Neural cell (in vitro differentiated cells): Measurements from ENCODE around the gene EYA3.

Experiments
- EP300 ChIP-seq: fragments of 450-650 bp; conservative IDR thresholded peaks from 2 replicates; pipeline ENCODE4 v1.6.1; 2014; ENCODE audit warnings: antibody characterized with exemption, mild to moderate bottlenecking, moderate library complexity; ENCODE audit not compliant: poor library complexity, severe bottlenecking
- EZH2 ChIP-seq: fragments of 200-600, 300-800 bp; shearing (Covaris generic), sonication (generic); IDR thresholded peaks from 2 replicates; pipeline ENCODE4 v1.6.1; 2014; ENCODE audit warnings: antibody characterized with exemption, low read length, borderline replicate concordance, mild to moderate bottlenecking; ENCODE audit not compliant: insufficient read depth, poor library complexity, severe bottlenecking
- MXI1 ChIP-seq: fragments of 450-650 bp; conservative IDR thresholded peaks from 2 replicates; pipeline ENCODE4 v1.6.1; 2014; ENCODE audit warnings: antibody characterized with exemption, mild to moderate bottlenecking; ENCODE audit not compliant: poor library complexity, severe bottlenecking
- POLR2AphosphoS5 ChIP-seq: IDR thresholded peaks from 2 replicates; pipeline ENCODE4 v1.6.1; 2012
- RAD21 ChIP-seq: fragments of 450-650 bp; conservative IDR thresholded peaks from 2 replicates; pipeline ENCODE4 v1.6.1; 2014; ENCODE audit warnings: antibody characterized with exemption, mild to moderate bottlenecking, moderate library complexity
- TF ChIP-seq, protein P1 (sequence below): fragments of 450-650 bp; IDR thresholded peaks from 2 replicates; pipeline ENCODE4 v1.5.1; 2014; ENCODE audit warnings: antibody characterized with exemption, mild to moderate bottlenecking, moderate library complexity; ENCODE audit not compliant: poor library complexity, severe bottlenecking
- TF ChIP-seq, protein P2 (sequence below): IDR thresholded peaks from 2 replicates; pipeline ENCODE4 v1.6.1; 2012; ENCODE audit warnings: borderline replicate concordance

DNA sequence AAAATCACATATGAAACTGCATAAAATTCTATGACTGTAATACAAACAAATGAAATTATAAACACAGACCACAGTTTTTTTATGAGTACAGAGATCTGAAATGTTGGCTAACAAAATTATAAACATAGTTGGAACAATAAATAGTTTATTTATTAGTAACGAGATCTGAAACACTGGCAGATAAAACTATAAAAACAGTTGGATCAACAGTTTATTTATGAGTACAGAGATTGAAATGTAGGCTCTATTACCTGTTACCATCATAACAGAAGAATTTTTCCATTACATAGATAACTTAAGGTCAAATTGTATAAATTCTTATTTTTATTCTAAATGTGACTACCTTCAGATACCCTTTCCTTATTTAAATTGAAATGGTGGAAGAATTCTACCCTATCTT, 14.5 kb downstream of the EYA3 start:
- TF ChIP-seq, protein P1, sequence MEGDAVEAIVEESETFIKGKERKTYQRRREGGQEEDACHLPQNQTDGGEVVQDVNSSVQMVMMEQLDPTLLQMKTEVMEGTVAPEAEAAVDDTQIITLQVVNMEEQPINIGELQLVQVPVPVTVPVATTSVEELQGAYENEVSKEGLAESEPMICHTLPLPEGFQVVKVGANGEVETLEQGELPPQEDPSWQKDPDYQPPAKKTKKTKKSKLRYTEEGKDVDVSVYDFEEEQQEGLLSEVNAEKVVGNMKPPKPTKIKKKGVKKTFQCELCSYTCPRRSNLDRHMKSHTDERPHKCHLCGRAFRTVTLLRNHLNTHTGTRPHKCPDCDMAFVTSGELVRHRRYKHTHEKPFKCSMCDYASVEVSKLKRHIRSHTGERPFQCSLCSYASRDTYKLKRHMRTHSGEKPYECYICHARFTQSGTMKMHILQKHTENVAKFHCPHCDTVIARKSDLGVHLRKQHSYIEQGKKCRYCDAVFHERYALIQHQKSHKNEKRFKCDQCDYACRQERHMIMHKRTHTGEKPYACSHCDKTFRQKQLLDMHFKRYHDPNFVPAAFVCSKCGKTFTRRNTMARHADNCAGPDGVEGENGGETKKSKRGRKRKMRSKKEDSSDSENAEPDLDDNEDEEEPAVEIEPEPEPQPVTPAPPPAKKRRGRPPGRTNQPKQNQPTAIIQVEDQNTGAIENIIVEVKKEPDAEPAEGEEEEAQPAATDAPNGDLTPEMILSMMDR = no peak
- TF ChIP-seq EZH2 (no peak), POLR2AphosphoS5 (no peak), EP300 (no peak), RAD21 (no peak), MXI1 (no peak)
- TF ChIP-seq, protein P2, sequence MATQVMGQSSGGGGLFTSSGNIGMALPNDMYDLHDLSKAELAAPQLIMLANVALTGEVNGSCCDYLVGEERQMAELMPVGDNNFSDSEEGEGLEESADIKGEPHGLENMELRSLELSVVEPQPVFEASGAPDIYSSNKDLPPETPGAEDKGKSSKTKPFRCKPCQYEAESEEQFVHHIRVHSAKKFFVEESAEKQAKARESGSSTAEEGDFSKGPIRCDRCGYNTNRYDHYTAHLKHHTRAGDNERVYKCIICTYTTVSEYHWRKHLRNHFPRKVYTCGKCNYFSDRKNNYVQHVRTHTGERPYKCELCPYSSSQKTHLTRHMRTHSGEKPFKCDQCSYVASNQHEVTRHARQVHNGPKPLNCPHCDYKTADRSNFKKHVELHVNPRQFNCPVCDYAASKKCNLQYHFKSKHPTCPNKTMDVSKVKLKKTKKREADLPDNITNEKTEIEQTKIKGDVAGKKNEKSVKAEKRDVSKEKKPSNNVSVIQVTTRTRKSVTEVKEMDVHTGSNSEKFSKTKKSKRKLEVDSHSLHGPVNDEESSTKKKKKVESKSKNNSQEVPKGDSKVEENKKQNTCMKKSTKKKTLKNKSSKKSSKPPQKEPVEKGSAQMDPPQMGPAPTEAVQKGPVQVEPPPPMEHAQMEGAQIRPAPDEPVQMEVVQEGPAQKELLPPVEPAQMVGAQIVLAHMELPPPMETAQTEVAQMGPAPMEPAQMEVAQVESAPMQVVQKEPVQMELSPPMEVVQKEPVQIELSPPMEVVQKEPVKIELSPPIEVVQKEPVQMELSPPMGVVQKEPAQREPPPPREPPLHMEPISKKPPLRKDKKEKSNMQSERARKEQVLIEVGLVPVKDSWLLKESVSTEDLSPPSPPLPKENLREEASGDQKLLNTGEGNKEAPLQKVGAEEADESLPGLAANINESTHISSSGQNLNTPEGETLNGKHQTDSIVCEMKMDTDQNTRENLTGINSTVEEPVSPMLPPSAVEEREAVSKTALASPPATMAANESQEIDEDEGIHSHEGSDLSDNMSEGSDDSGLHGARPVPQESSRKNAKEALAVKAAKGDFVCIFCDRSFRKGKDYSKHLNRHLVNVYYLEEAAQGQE = no peak
